Adrenal gland (tissue), 12 donors: Measurements from ENCODE around the gene DGKQ. TPM values are rescaled to one million over a fixed set of nuclear protein-coding genes. Genes with fewer than 3 reads are reported as not detected.
A peak's percentile ranks its signal among the peaks of the same experiment; 100 is the strongest.

ENCODE experiments used
- DNase-seq, 7 donors: peaks; one replicate each; pipeline ENCODE4 v3.0.0-alpha.2; 2019 to 2020
- H3K27ac ChIP-seq, 5 donors: fragments of 200-600 bp; sonication (generic) in 4 of 5; 1 replicate in 3 of 5; 2 replicates in 2 of 5; pipeline versions ENCODE4 v1.5.1 to v1.8.0; 2016 to 2020; ENCODE audit warnings: mild to moderate bottlenecking in 1 of 5
- H3K27me3 ChIP-seq: fragments of 200-600 bp; 2 replicates; pipeline ENCODE4 v1.8.0; 2021
- H3K36me3 ChIP-seq, 2 donors: fragments of 200-600 bp; replicated peaks in 1 of 2; 1 replicate in 1 of 2; 2 replicates in 1 of 2; pipeline versions ENCODE4 v1.5.1 to v1.8.0; 2018 to 2022
- H3K4me1 ChIP-seq, 2 donors: fragments of 200-600 bp; replicated peaks in 1 of 2; 1 replicate in 1 of 2; 2 replicates in 1 of 2; pipeline versions ENCODE4 v1.5.1 to v1.8.0; 2018 to 2021
- H3K4me3 ChIP-seq, 4 donors: fragments of 200-600 bp; sonication (generic) in 3 of 4; one replicate each; pipeline ENCODE4 v1.5.1; 2016 to 2018
- H3K9me3 ChIP-seq, 3 donors: fragments of 200-600 bp; sonication (generic) in 1 of 3; replicated peaks in 1 of 3; 1 replicate in 2 of 3; 2 replicates in 1 of 3; pipeline versions ENCODE4 v1.5.1 to v1.8.0; 2016 to 2021
- CTCF ChIP-seq, 6 experiments: fragments of 450-650 bp in 4 of 6; fragments of 200-600 bp in 2 of 6; sonication (generic) in 1 of 6; IDR thresholded peaks; 1 replicate in 5 of 6; 2 replicates in 1 of 6; pipeline versions ENCODE4 v1.5.1 to v1.8.0; 2016 to 2021; ENCODE audit warnings: antibody characterized with exemption in 6 of 6, mild to moderate bottlenecking in 2 of 6, moderate library complexity in 1 of 6
- POLR2A ChIP-seq, 2 donors: fragments of 450-650 bp; IDR thresholded peaks; one replicate each; pipeline ENCODE4 v1.6.1; 2017; ENCODE audit warnings: antibody characterized with exemption in 2 of 2, mild to moderate bottlenecking in 2 of 2, moderate library complexity in 1 of 2
- WGBS, 4 donors: extraction: QIAGEN DNeasy Blood & Tissue Kit in 2 of 4; methylation state at CpG; one replicate each; pipeline versions ENCODE4 v1.1.5 to v1.1.7; 2013 to 2017; 5-methylcytosine and 5-hydroxymethylcytosine counted together
- intact Hi-C, 2 donors: fragments of 100-400 bp; cut with DNase I; formaldehyde crosslinking; loops; one replicate each; pipeline versions ENCODE4 v1.14.1 to v1.15.0; 2022 to 2023
- polyA plus RNA-seq, 3 donors: library from polyadenylated mRNA; stranded (reverse); fragments of 200-250 nt in 2 of 3; fragments of 350-450 nt in 1 of 3; fragmentation: Illumina TruSeq in 1 of 3; extraction: RNeasy Lipid Tissue Mini Kit (QIAGEN cat#74804) in 1 of 3; gene quantifications; one replicate each; pipeline ENCODE4 v1.2.3, GENCODE V29; 2013 to 2014
- total RNA-seq, 9 donors: library from RNA; depleted of rRNA in 4 of 9; stranded (reverse); fragments of >200 nt in 4 of 9; fragments of 120-200 nt in 1 of 9; fragmentation: NEBNext Ultra II Directional in 1 of 9; extraction: Animal tissue kit (Norgen Biotek cat#: 25700) in 1 of 9; gene quantifications; one replicate each; pipeline versions ENCODE4 v1.1.0 to v1.2.4, GENCODE V29; 2013 to 2023
- donor health status: healthy with polysubstance abuse.
- donor health status: Bipolar disorder and iron deficiency.
- donor health status: DM: yes; HTN: yes; CAD: no.
- donor health status: DM: no; HTN: no; CAD: no.
- donor health status: DM: no; HTN: no; CAD: no.
- donor health status: DM: yes; HTN: yes; CAD: no.

Gene DGKQ
- total and polyA plus RNA-seq, 12 donors, result 0.55 to 16.5 (median 12.5) TPM

- Histone ChIP-seq H3K9me3 (no peaks in the 10 kb centered on the region), H3K4me1 (peaks cover 13 to 22% of the 10 kb centered on the region in 2 donors), H3K4me3 (peak overlapping the region; percentile 48 to 91 (median 66)), H3K27me3 (no peaks in the 10 kb centered on the region), H3K36me3 (no peaks in the 10 kb centered on the region), H3K27ac (peak overlapping the region in 1 of 5 donors; percentile 55)
- intact Hi-C loops, result no loop called here
- WGBS, 4 donors, result 0 to 2% (median 1%) methylated on average over 10 to 65 of the region's 65 CpGs
- no peak for TF ChIP-seq CTCF (IDR thresholded peaks at IDR 0.05)
- no peak for TF ChIP-seq POLR2A (IDR thresholded peaks at IDR 0.05)
- DNase-seq, result peak in 1 of 7 donors; percentile 45
These were observed 531 bp downstream of the DGKQ start for GRCh38 chr4:972651-973424.

DNA sequence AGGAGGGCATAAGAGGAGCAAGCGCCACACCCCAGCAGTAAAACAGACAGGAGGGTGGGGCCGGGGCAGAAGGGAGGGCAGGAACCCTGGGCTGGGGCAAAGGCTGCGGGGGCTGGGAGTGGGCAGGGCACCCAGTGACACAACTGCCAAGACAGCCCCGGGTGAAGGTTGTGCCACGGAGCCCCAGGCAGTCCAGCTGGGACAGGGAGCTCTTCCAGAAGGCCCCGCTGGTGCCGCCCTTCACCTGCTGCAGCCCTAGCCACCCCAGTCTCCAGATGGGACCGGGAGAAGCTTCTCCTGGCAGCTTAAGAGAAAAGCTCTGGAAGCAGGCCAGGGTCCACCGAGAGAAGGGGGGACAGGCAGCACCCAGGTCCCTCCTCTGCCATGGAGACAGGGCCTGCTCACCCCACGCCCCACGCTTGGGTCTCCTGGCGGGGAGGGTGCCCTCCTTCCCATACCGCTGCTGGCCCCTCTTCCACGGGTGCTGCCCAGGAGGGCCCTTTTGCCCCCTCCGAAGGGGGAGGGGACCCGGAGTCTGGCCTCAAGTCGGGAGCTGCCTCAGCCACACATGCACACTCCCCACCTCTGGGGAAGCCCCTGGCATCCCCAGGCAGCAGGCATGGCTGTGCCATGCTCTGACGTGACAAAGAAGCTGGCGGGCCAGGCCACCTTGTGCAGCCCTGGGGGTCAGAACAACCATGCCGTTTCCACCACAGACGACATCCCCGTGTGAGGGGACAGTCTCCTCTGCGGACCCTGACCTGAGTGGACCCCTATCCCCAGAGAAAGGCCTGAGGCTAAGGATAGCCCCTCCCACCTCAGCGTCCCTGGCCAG is 1.5 kb downstream of the DGKQ start:
- whole genome bisulfite sequencing, 4 donors, result 52 to 64% (median 57%) methylated on average over 4 to 24 of the region's 24 CpGs
- Histone ChIP-seq H3K4me3 (peak overlapping the region in 1 of 4 donors; percentile 91), H3K4me1 (peaks cover 13 to 22% of the 10 kb centered on the region in 2 donors), H3K27me3 (no peaks in the 10 kb centered on the region), H3K9me3 (no peaks in the 10 kb centered on the region), H3K36me3 (no peaks in the 10 kb centered on the region), H3K27ac (no peak overlapping the region)
- DNase-seq, result no peak
- intact Hi-C loops, result no loop called here
- no peak for TF ChIP-seq CTCF (IDR thresholded peaks at IDR 0.05)
- no peak for TF ChIP-seq POLR2A (IDR thresholded peaks at IDR 0.05)

GRCh38 chr4:970854-971520 is 2.4 kb downstream of the DGKQ start:
- WGBS, 4 donors, result 87 to 93% (median 87%) methylated on average over 9 to 17 of the region's 17 CpGs
- peaks cover 13 to 22% of the 10 kb centered on the region in 2 donors for H3K4me1 ChIP-seq
- TF ChIP-seq POLR2A (IDR thresholded peaks at IDR 0.05) (no peak), CTCF (IDR thresholded peaks at IDR 0.05) (no peak)
- no peaks in the 10 kb centered on the region for H3K27me3 ChIP-seq
- no peak for DNase-seq
- no peaks in the 10 kb centered on the region for H3K9me3 ChIP-seq
- H3K36me3 ChIP-seq, result peaks cover 0 to 6% of the 10 kb centered on the region in 2 donors
- no peak overlapping the region for H3K27ac ChIP-seq
- H3K4me3 ChIP-seq, result no peak overlapping the region
- intact Hi-C loops, result no loop called here
